Tongue (tissue), 2 donors: ENCODE data around the gene ABL2. TPM values are rescaled to one million over a fixed set of nuclear protein-coding genes. Genes with fewer than 3 reads are reported as not detected.

Experiments used
- small RNA-seq: library from RNA; depleted of rRNA; stranded (forward); fragments of <200 nt; gene quantifications from one replicate; pipeline ENCODE3, GENCODE V24; 2014; ENCODE audit warnings: low replicate concordance
- total RNA-seq: library from RNA; depleted of rRNA; stranded (reverse); fragments of >200 nt; gene quantifications from one replicate; pipeline ENCODE4 v1.2.3, GENCODE V29; 2014

Gene ABL2
- total RNA-seq, 1 donor from 2014 or later, result 21.2 TPM

Small RNA genes lying within 50 kb of the gene (small RNA-seq; reads per million reads assigned to genes)
- not detected for gene AL512326.2
- not detected for gene AL512326.3
- not detected for gene EIF4A1P11
- not detected for gene RF00272

Other genes with a start within 250 kb of the ABL2 start
- 42.2 TPM for gene FAM20B, start 203.8 kb downstream of the ABL2 start, total RNA-seq
- 44.0 TPM for gene TOR3A, start 147.6 kb downstream of the ABL2 start, total RNA-seq
- 9.3 TPM for gene SOAT1, start 64.1 kb upstream of the ABL2 start, total RNA-seq
- gene AXDND1, start 136.3 kb upstream of the ABL2 start, total RNA-seq, result 0.31 TPM